Natural killer cell treated with Interleukin-12 subunit alpha and Interleukin-12 subunit beta and Interleukin-15 and Interleukin-18, amount 100 ng/mL, for 72 hours (primary cell): ENCODE results near the gene SMIM26. TPM values are rescaled to one million over a fixed set of nuclear protein-coding genes. Genes with fewer than 3 reads are reported as not detected.

Experiments
- ATAC-seq, 2 donors: fragments of 150-1000 bp; cut with Tn5 transposase in 1 of 2; sonication (Bioruptor Pico), chemical (Tn5 transposase) in 1 of 2; 2 replicates each; pipeline ENCODE4 v1.10.0; 2021
- DNase-seq: peaks from one replicate; pipeline ENCODE4 v3.0.0; 2022; ENCODE audit warnings: low spot score
- H3K27ac Mint-ChIP-seq, 2 donors: 1 replicate in 1 of 2; 2 replicates in 1 of 2; pipeline ENCODE4 v1.8.0; 2022; ENCODE audit warnings: mixed read lengths in 2 of 2, mild to moderate bottlenecking in 1 of 2, moderate library complexity in 1 of 2
- H3K27me3 Mint-ChIP-seq, 2 donors: 1 replicate in 1 of 2; 2 replicates in 1 of 2; pipeline ENCODE4 v1.8.0; 2022; ENCODE audit warnings: mixed read lengths in 2 of 2
- H3K36me3 Mint-ChIP-seq: one replicate; pipeline ENCODE4 v1.8.0; 2022; ENCODE audit warnings: mixed read lengths
- H3K4me1 Mint-ChIP-seq, 2 donors: 1 replicate in 1 of 2; 2 replicates in 1 of 2; pipeline ENCODE4 v1.8.0; 2022; ENCODE audit warnings: low read depth in 2 of 2, mixed read lengths in 2 of 2, mild to moderate bottlenecking in 1 of 2
- H3K4me3 Mint-ChIP-seq: one replicate; pipeline ENCODE4 v1.8.0; 2022; ENCODE audit warnings: mixed read lengths
- H3K9me3 Mint-ChIP-seq: 2 replicates; pipeline ENCODE4 v1.8.0; 2022; ENCODE audit warnings: mixed read lengths
- total RNA-seq, 2 donors: library from RNA; stranded (reverse); gene quantifications; one replicate each; pipeline ENCODE4 v1.2.3, GENCODE V29; 2022

SMIM26 gene
- total RNA-seq, 2 donors from 2014 or later, result 41.8 to 44.4 TPM

DNA sequence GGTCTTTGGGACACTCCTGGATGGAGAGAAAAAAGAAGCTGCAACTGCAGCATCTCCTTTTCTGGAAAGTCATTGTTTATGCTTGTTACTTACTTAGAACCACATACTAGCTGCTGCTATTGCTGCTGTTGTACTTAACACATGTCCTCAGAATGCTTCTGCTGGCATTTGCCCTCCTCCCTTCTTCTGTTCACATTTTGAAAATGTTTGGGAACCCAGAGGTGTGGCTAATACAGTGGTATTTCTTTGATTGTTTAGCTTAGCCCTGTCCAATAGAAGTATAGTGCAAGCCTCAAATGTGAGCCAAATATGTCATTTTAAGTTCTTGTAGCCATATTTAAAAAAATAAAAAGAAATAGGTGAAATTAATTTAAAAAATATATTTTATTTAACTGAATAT, 29.0 kb downstream of the SMIM26 start:
- ATAC-seq, result no peak
- H3K4me3 Mint-ChIP-seq, result no peak overlapping the region
- H3K27me3 Mint-ChIP-seq, result no peaks in the 10 kb centered on the region
- H3K4me1 Mint-ChIP-seq, result peaks cover 0 to 8% of the 10 kb centered on the region in 2 donors
- H3K27ac Mint-ChIP-seq, result no peak overlapping the region
- DNase-seq, result no peak
- H3K36me3 Mint-ChIP-seq, result peaks cover 16% of the 10 kb centered on the region
- H3K9me3 Mint-ChIP-seq, result no peaks in the 10 kb centered on the region

- Mint-ChIP-seq H3K9me3 (no peaks in the 10 kb centered on the region), H3K4me1 (peaks cover under 1 to 5% of the 10 kb centered on the region in 2 donors), H3K4me3 (no peak overlapping the region), H3K27me3 (no peaks in the 10 kb centered on the region), H3K36me3 (peaks cover 6% of the 10 kb centered on the region), H3K27ac (no peak overlapping the region)
- ATAC-seq, result no peak
- no peak for DNase-seq
Observed at GRCh38 chr20:18609741-18610140, 42.5 kb downstream of the SMIM26 start.

GRCh38 chr20:18611492-18611891, 44.3 kb downstream of the SMIM26 start:
- peaks cover 6% of the 10 kb centered on the region for H3K36me3 Mint-ChIP-seq
- H3K4me1 Mint-ChIP-seq, result peaks cover 2 to 5% of the 10 kb centered on the region in 2 donors
- no peaks in the 10 kb centered on the region for H3K27me3 Mint-ChIP-seq
- DNase-seq (no peak), ATAC-seq (no peak)
- H3K9me3 Mint-ChIP-seq, result no peaks in the 10 kb centered on the region
- no peak overlapping the region for H3K4me3 Mint-ChIP-seq
- no peak overlapping the region for H3K27ac Mint-ChIP-seq

GRCh38 chr20:18613553-18613952, 46.3 kb downstream of the SMIM26 start:
- Mint-ChIP-seq H3K36me3 (peaks cover 6% of the 10 kb centered on the region), H3K9me3 (no peaks in the 10 kb centered on the region), H3K27me3 (no peaks in the 10 kb centered on the region), H3K4me1 (peaks cover 2 to 5% of the 10 kb centered on the region in 2 donors), H3K27ac (no peak overlapping the region), H3K4me3 (no peak overlapping the region)
- no peak for DNase-seq
- peak in 1 of 2 donors; percentile 59 for ATAC-seq

- Mint-ChIP-seq H3K4me3 (no peak overlapping the region), H3K27ac (no peak overlapping the region), H3K27me3 (no peaks in the 10 kb centered on the region), H3K9me3 (no peaks in the 10 kb centered on the region), H3K36me3 (peaks cover 6% of the 10 kb centered on the region), H3K4me1 (peaks cover 2 to 5% of the 10 kb centered on the region in 2 donors)
- ATAC-seq (no peak), DNase-seq (no peak)
Observed at GRCh38 chr20:18614244-18614643, 47.0 kb downstream of the SMIM26 start.

DNA sequence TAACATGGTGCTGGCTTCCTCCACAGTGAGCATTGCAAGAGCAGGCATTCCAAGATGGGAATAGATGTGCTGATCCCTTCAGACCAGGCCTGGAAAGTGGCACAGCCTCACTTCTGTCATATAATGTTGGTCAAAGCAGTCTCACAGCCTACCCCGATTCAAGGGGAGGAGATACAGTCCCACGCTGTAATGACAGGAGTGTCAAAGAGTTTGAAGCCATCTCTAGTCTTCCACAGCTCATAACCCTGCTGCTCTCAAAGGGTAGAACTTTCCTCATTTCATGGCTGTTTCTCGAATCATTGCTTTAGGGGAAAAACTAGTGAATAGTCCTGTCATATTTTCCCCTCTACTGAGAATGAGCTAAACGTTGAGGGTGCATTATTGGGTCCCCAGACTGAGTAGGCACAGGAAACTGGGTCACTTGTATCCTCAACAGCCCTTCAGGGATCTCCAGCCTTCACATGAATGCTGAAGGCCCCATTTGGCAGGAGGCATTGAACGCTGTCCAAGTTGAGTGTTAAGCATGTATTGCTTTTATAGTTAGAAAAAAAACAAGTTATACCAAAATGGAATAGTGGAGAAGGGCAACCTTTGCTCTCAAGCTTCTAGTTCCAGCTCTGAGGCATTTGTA, 47.9 kb downstream of the SMIM26 start:
- no peaks in the 10 kb centered on the region for H3K9me3 Mint-ChIP-seq
- H3K4me1 Mint-ChIP-seq, result peaks cover 2 to 5% of the 10 kb centered on the region in 2 donors
- no peaks in the 10 kb centered on the region for H3K36me3 Mint-ChIP-seq
- H3K27ac Mint-ChIP-seq, result no peak overlapping the region
- ATAC-seq (no peak), DNase-seq (no peak)
- no peak overlapping the region for H3K4me3 Mint-ChIP-seq
- H3K27me3 Mint-ChIP-seq, result no peaks in the 10 kb centered on the region

Other genes with a start within 250 kb of the SMIM26 start
- gene DZANK1, start 100.4 kb upstream of the SMIM26 start, total RNA-seq, result 1 to 10 TPM; 2.2 to 6.5 TPM
- 10 to 100 TPM; 12.7 to 15.2 TPM for gene POLR3F, start 100.0 kb upstream of the SMIM26 start, total RNA-seq
- gene RBBP9, start 70.2 kb upstream of the SMIM26 start, total RNA-seq, result 10 to 100 TPM in 1 of 2 donors, 1 to 10 TPM in 1; 7.5 to 10.5 TPM
- gene SEC23B, start 59.5 kb upstream of the SMIM26 start, total RNA-seq, result 100 to 1,000 TPM; 123 to 172 TPM
- 10 to 100 TPM; 46.1 to 49.8 TPM for gene DTD1, start 20.6 kb downstream of the SMIM26 start, total RNA-seq
- not detected for gene SCP2D1, start 246.4 kb downstream of the SMIM26 start, total RNA-seq